Stimulated activated CD8-positive, alpha-beta memory T cell treated with anti-CD3 and anti-CD28 coated beads, Interleukin-7, amount 100 ng/mL, for 24 hours (primary cell): Measurements from ENCODE around the gene LBX1.

Source experiments
- DNase-seq: peaks from one replicate; pipeline ENCODE4 v3.0.0-alpha.2; 2020; ENCODE audit warnings: low read depth

LBX1 gene

GRCh38 chr10:101241840-101242707, 12.8 kb upstream of the LBX1 start:
- DNase-seq: no peak

- no peak for DNase-seq
Observed at GRCh38 chr10:101238732-101239105, 9.5 kb upstream of the LBX1 start.

- DNase-seq: no peak
Observed at GRCh38 chr10:101237982-101238731, 8.9 kb upstream of the LBX1 start.

- DNase-seq: no peak
Observed at GRCh38 chr10:101237081-101237981, 8.1 kb upstream of the LBX1 start.

- no peak for DNase-seq
Observed at GRCh38 chr10:101236376-101237080, 7.3 kb upstream of the LBX1 start.

- DNase-seq: no peak
Observed at GRCh38 chr10:101235766-101236165, 6.5 kb upstream of the LBX1 start.

GRCh38 chr10:101234333-101234732, 5.1 kb upstream of the LBX1 start:
- no peak for DNase-seq

GRCh38 chr10:101233863-101234262, 4.6 kb upstream of the LBX1 start:
- no peak for DNase-seq

- DNase-seq: no peak
Observed at GRCh38 chr10:101233443-101233842, 4.2 kb upstream of the LBX1 start.

- no peak for DNase-seq
Observed at GRCh38 chr10:101231912-101232689, 2.8 kb upstream of the LBX1 start.

GRCh38 chr10:101231092-101231491, 1.8 kb upstream of the LBX1 start:
- no peak for DNase-seq

- no peak for DNase-seq
Observed at GRCh38 chr10:101230183-101230917, 1.1 kb upstream of the LBX1 start.

GRCh38 chr10:101228966-101229265, 347 bp downstream of the LBX1 start:
- DNase-seq: no peak

- DNase-seq: no peak
Observed at GRCh38 chr10:101228153-101228965, 904 bp downstream of the LBX1 start.

- DNase-seq: no peak
Observed at GRCh38 chr10:101227429-101228152, 1.7 kb downstream of the LBX1 start.

GRCh38 chr10:101226491-101227428, 2.5 kb downstream of the LBX1 start:
- no peak for DNase-seq

- no peak for DNase-seq
Observed at GRCh38 chr10:101225846-101226421, 3.3 kb downstream of the LBX1 start.
